GM23338 (cell line): Measurements from ENCODE around the gene HSP90B1. TPM values are rescaled to one million over a fixed set of nuclear protein-coding genes. Genes with fewer than 3 reads are reported as not detected.

ENCODE experiments used
- ATAC-seq: fragments of 200-7000 bp; cut with Tn5 transposase; 3 replicates; pipeline ENCODE4 v1.9.1; 2020
- DNase-seq: peaks from one replicate; pipeline ENCODE4 v3.0.0-alpha.2; 2015; ENCODE audit warnings: low spot score
- H2AFZ ChIP-seq: fragments of 200-600 bp; sonication (generic); 2 replicates; pipeline ENCODE4 v1.8.0; 2016; ENCODE audit warnings: antibody characterized with exemption, mild to moderate bottlenecking, moderate library complexity
- H3F3A ChIP-seq: fragments of 200-600 bp; sonication (generic); replicated peaks from 2 replicates; pipeline ENCODE4 v1.8.0; 2017; ENCODE audit warnings: antibody characterized with exemption, mixed run types, low read depth
- H3K27ac ChIP-seq: fragments of 200-600 bp; sonication (generic); 2 replicates; pipeline ENCODE4 v1.6.1; 2016; ENCODE audit warnings: low read depth
- H3K27me3 ChIP-seq: fragments of 200-600 bp; sonication (generic); 2 replicates; pipeline ENCODE4 v1.8.0; 2016; ENCODE audit warnings: mild to moderate bottlenecking, mixed run types, moderate library complexity; ENCODE audit not compliant: insufficient read depth
- H3K36me3 ChIP-seq: fragments of 200-600 bp; sonication (generic); 2 replicates; pipeline ENCODE4 v1.8.0; 2016; ENCODE audit warnings: mild to moderate bottlenecking; ENCODE audit not compliant: insufficient read depth
- H3K4me1 ChIP-seq: fragments of 200-600 bp; sonication (generic); 2 replicates; pipeline ENCODE4 v1.8.0; 2016; ENCODE audit warnings: mild to moderate bottlenecking, moderate library complexity; ENCODE audit not compliant: insufficient read depth
- H3K4me2 ChIP-seq: fragments of 200-600 bp; sonication (generic); 2 replicates; pipeline ENCODE4 v1.7.1; 2017; ENCODE audit warnings: mixed run types
- H3K4me3 ChIP-seq: fragments of 200-600 bp; sonication (generic); 2 replicates; pipeline ENCODE4 v1.6.1; 2016; ENCODE audit warnings: mixed run types
- H3K79me2 ChIP-seq: fragments of 200-600 bp; sonication (generic); replicated peaks from 2 replicates; pipeline ENCODE4 v1.8.0; 2017; ENCODE audit warnings: mild to moderate bottlenecking; ENCODE audit not compliant: insufficient read depth
- H3K9me2 ChIP-seq: fragments of 200-600 bp; sonication (generic); 2 replicates; pipeline ENCODE4 v1.8.0; 2017; ENCODE audit not compliant: insufficient read depth
- H4K20me1 ChIP-seq: fragments of 200-600 bp; sonication (generic); replicated peaks from 2 replicates; pipeline ENCODE4 v1.8.0; 2017; ENCODE audit warnings: mild to moderate bottlenecking; ENCODE audit not compliant: insufficient read depth
- H3K27ac Mint-ChIP-seq: 2 replicates; pipeline ENCODE4 v1.8.0; 2020; ENCODE audit warnings: inconsistent platforms, mild to moderate bottlenecking, moderate library complexity, mixed read lengths
- H3K27me3 Mint-ChIP-seq: 3 replicates; pipeline ENCODE4 v1.8.0; 2022; ENCODE audit warnings: low read depth, mild to moderate bottlenecking, moderate library complexity, mixed read lengths, inconsistent platforms; ENCODE audit not compliant: insufficient read depth, poor library complexity
- H3K36me3 Mint-ChIP-seq: 3 replicates; pipeline ENCODE4 v1.8.0; 2021; ENCODE audit warnings: low read depth, mild to moderate bottlenecking, inconsistent platforms, moderate library complexity, mixed read lengths
- H3K4me1 Mint-ChIP-seq: 3 replicates; pipeline ENCODE4 v1.8.0; 2020; ENCODE audit warnings: mild to moderate bottlenecking, inconsistent platforms, mixed read lengths
- H3K4me3 Mint-ChIP-seq: 3 replicates; pipeline ENCODE4 v1.8.0; 2021; ENCODE audit warnings: moderate library complexity, mild to moderate bottlenecking, inconsistent platforms, mixed read lengths
- H3K9me3 Mint-ChIP-seq: 3 replicates; pipeline ENCODE4 v1.8.0; 2020; ENCODE audit warnings: moderate library complexity, mild to moderate bottlenecking, inconsistent platforms, mixed read lengths
- CREB1 ChIP-seq: fragments of 250-450 bp; sonication (Bioruptor Pico); IDR thresholded peaks from 2 replicates; pipeline ENCODE4 v1.5.0; 2020; ENCODE audit warnings: low read depth, mild to moderate bottlenecking, moderate library complexity
- CTCF ChIP-seq, 2 experiments: fragments of 200-600 bp in 1 of 2; sonication (generic) in 1 of 2; conservative IDR thresholded peaks; 2 replicates each; pipeline versions ENCODE4 v1.5.1 to v1.6.1; 2016 to 2017; ENCODE audit warnings: antibody characterized with exemption in 2 of 2, low read depth in 2 of 2, mild to moderate bottlenecking in 2 of 2, moderate library complexity in 1 of 2
- ETS1 ChIP-seq: IDR thresholded peaks from 2 replicates; pipeline ENCODE4 v1.6.1; 2016; ENCODE audit warnings: antibody characterized with exemption
- EZH2phosphoT487 ChIP-seq: fragments of 200-600 bp; sonication (generic); IDR thresholded peaks from one replicate; pipeline ENCODE4 v1.8.1; 2018; ENCODE audit warnings: antibody characterized with exemption; ENCODE audit not compliant: unreplicated experiment
- JUNB ChIP-seq: IDR thresholded peaks from one replicate; pipeline ENCODE4 v1.6.1; 2016; ENCODE audit warnings: antibody characterized with exemption; ENCODE audit not compliant: unreplicated experiment
- NANOG ChIP-seq: IDR thresholded peaks from 2 replicates; pipeline ENCODE4 v1.6.1; 2016; ENCODE audit warnings: antibody characterized with exemption, borderline replicate concordance
- POLR2AphosphoS5 ChIP-seq: IDR thresholded peaks from 2 replicates; pipeline ENCODE4 v1.6.1; 2016; ENCODE audit warnings: antibody characterized with exemption, low read depth
- polyA plus RNA-seq: library from polyadenylated mRNA; unstranded; fragments of >200 nt; fragmentation: Nextera tagmentation; extraction: Ambion mirVana; gene quantifications from 2 replicates; pipeline ENCODE4 v1.2.1, GENCODE V29; 2016
- total RNA-seq: library from RNA; depleted of rRNA; stranded (reverse); fragments of >200 nt; shearing (Covaris generic); gene quantifications from 2 replicates; pipeline ENCODE4 v1.2.3, GENCODE V29; 2014

The HSP90B1 gene
- total and polyA plus RNA-seq, 2 experiments from 2014 or later = 605 to 1,312 TPM

- DNase-seq (no peak), ATAC-seq (no peak)
- Histone ChIP-seq H3K4me1 (no peaks in the 10 kb centered on the region), H3K9me2 (no peaks in the 10 kb centered on the region), H3F3A (peaks cover 58% of the 10 kb centered on the region), H3K36me3 (peaks cover 98% of the 10 kb centered on the region), H3K4me3 (no peak overlapping the region), H3K27me3 (no peaks in the 10 kb centered on the region), H2AFZ (no peak overlapping the region), H3K27ac (0 out of 2 replicates have a peak overlapping the region, but pooled peaks have one; percentile 61), H3K4me2 (no peak overlapping the region), H4K20me1 (peaks cover 47% of the 10 kb centered on the region), H3K79me2 (peaks cover 8% of the 10 kb centered on the region)
- H3K4me1 Mint-ChIP-seq = no peaks in the 10 kb centered on the region
- H3K27ac Mint-ChIP-seq = no peak overlapping the region
- peaks cover 97% of the 10 kb centered on the region for H3K36me3 Mint-ChIP-seq
- TF ChIP-seq CREB1 (no peak), CTCF (conservative IDR thresholded peaks at IDR 0.05; ENCODE audit: low read depth in 2 of 2) (no peak), ETS1 (no peak), EZH2phosphoT487 (no peak), JUNB (no peak), POLR2AphosphoS5 (no peak)
- H3K9me3 Mint-ChIP-seq = no peaks in the 10 kb centered on the region
- peaks cover 6% of the 10 kb centered on the region for H3K27me3 Mint-ChIP-seq
- no peak overlapping the region for H3K4me3 Mint-ChIP-seq
These were observed 14.8 kb downstream of the HSP90B1 start for GRCh38 chr12:103944964-103945363.

DNA sequence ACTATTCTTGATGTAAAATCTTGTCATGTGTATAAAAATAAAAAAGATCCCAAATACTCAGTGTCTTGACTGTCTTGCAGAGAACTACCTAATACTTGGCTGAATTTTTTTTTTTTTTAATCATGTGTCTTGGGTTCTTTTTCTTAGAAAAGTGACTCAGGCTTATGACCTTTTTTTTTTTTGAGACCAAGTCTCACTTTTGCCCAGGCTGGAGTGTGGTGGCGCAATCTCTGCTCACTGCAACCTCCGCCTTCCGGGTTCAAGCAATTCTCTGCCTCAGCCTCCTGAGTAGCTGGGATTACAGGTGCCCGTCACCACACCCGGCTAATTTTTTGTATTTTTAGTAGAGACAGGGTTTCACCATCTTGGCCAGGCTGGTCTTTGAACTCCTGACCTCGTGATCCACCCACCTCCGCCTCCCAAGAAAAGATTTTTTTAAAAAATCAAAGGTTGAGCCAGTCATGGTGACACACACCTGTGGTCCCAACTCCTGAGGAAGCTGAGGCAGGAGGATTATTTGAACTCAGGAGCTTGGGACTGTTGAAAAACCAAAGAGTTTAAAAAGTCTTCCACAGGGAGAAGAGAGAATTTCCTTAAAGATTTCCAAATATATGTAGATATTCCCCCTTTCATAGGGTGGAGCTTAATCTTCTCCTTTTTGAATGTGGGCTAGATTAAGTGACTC is 17.8 kb downstream of the HSP90B1 start:
- Mint-ChIP-seq H3K4me1 (no peaks in the 10 kb centered on the region), H3K4me3 (no peak overlapping the region), H3K27me3 (no peaks in the 10 kb centered on the region), H3K36me3 (peaks cover 93% of the 10 kb centered on the region), H3K27ac (no peak overlapping the region), H3K9me3 (no peaks in the 10 kb centered on the region)
- Histone ChIP-seq H3K27ac (no peak overlapping the region; the same call in 1 of the 2 replicates), H4K20me1 (peaks cover 44% of the 10 kb centered on the region), H3K9me2 (no peaks in the 10 kb centered on the region), H3K4me2 (no peak overlapping the region), H3F3A (peaks cover 63% of the 10 kb centered on the region), H3K27me3 (no peaks in the 10 kb centered on the region), H3K79me2 (peaks cover 14% of the 10 kb centered on the region), H2AFZ (no peak overlapping the region), H3K4me3 (no peak overlapping the region), H3K4me1 (no peaks in the 10 kb centered on the region), H3K36me3 (peaks cover 93% of the 10 kb centered on the region)
- no peak for DNase-seq
- no peak for ATAC-seq
- no peak for TF ChIP-seq NANOG
- TF ChIP-seq ETS1 = no peak
